ENCODE measurements around the gene LRIF1.
"Not testable (repeated sequence)": the region's sequence is repeated elsewhere in the genome, so short reads cannot be mapped to it uniquely, and the experiment has no call there.

Gene LRIF1

DNA sequence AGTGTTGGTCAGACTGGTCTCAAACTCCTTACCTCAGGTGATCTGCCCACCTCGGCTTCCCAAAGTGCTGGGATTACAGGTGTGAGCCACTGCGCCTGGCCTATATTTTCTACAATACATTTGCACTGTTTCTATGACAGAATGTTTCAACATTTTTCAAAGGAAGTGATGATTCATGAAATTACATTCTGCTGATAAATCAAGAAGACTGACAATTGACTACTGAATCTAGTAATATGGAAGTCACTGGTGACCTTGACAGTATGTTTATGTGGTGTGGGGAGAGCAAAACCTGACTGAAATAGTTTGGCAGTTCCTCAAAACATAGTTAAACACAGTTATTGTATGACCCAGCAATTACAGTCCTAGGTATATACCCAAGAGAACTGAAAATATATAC is 18.1 kb downstream of the LRIF1 start:
- no peaks in the 10 kb centered on the region for H3K79me2 ChIP-seq (ENCODE audit: insufficient read depth, low read length)
- H3K4me2 ChIP-seq (ENCODE audit: low read depth, low read length, poor library complexity, severe bottlenecking) = no peak overlapping the region
- no peak overlapping the region for H3K4me3 ChIP-seq (ENCODE audit: insufficient read depth, low read length, poor library complexity, severe bottlenecking)
- no peak overlapping the region for H3K9ac ChIP-seq (ENCODE audit: low read length)
- TF ChIP-seq, protein P1, sequence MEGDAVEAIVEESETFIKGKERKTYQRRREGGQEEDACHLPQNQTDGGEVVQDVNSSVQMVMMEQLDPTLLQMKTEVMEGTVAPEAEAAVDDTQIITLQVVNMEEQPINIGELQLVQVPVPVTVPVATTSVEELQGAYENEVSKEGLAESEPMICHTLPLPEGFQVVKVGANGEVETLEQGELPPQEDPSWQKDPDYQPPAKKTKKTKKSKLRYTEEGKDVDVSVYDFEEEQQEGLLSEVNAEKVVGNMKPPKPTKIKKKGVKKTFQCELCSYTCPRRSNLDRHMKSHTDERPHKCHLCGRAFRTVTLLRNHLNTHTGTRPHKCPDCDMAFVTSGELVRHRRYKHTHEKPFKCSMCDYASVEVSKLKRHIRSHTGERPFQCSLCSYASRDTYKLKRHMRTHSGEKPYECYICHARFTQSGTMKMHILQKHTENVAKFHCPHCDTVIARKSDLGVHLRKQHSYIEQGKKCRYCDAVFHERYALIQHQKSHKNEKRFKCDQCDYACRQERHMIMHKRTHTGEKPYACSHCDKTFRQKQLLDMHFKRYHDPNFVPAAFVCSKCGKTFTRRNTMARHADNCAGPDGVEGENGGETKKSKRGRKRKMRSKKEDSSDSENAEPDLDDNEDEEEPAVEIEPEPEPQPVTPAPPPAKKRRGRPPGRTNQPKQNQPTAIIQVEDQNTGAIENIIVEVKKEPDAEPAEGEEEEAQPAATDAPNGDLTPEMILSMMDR (IDR thresholded peaks at IDR 0.05; ENCODE audit: insufficient read depth, low read length, poor library complexity, severe bottlenecking) = no peak
- TF ChIP-seq EZH2phosphoT487 (conservative IDR thresholded peaks at IDR 0.05; ENCODE audit: low read length) = no peak
- no peaks in the 10 kb centered on the region for H3F3A ChIP-seq (ENCODE audit: insufficient read depth)
- H3K36me3 ChIP-seq (ENCODE audit: low read length) = peaks cover 13% of the 10 kb centered on the region
- H3K9me3 ChIP-seq (ENCODE audit: insufficient read depth, low read length) = no peaks in the 10 kb centered on the region
- H3K27me3 ChIP-seq (ENCODE audit: low read length) = no peaks in the 10 kb centered on the region
- H3K9me2 ChIP-seq (replicated peaks; ENCODE audit: insufficient read depth, low read length) = no peaks in the 10 kb centered on the region
- no peak overlapping the region for H3K27ac ChIP-seq (ENCODE audit: low read depth, low read length)
- no peak overlapping the region for H2AFZ ChIP-seq (ENCODE audit: low read depth, low read length, severe bottlenecking)
- no peaks in the 10 kb centered on the region for H4K20me1 ChIP-seq (ENCODE audit: low read depth, low read length)

GRCh38 chr1:110944806-110945205 is 18.9 kb downstream of the LRIF1 start:
- Histone ChIP-seq H3K27ac (ENCODE audit: low read depth, low read length) (no peak overlapping the region), H3K27me3 (ENCODE audit: low read length) (no peaks in the 10 kb centered on the region), H3K79me2 (ENCODE audit: insufficient read depth, low read length) (no peaks in the 10 kb centered on the region), H3K4me3 (ENCODE audit: insufficient read depth, low read length, poor library complexity, severe bottlenecking) (no peak overlapping the region), H3K9me2 (replicated peaks; ENCODE audit: insufficient read depth, low read length) (no peaks in the 10 kb centered on the region), H3K9me3 (ENCODE audit: insufficient read depth, low read length) (no peaks in the 10 kb centered on the region), H2AFZ (ENCODE audit: low read depth, low read length, severe bottlenecking) (no peak overlapping the region), H3K36me3 (ENCODE audit: low read length) (peaks cover 13% of the 10 kb centered on the region), H4K20me1 (ENCODE audit: low read depth, low read length) (no peaks in the 10 kb centered on the region), H3K9ac (ENCODE audit: low read length) (no peak overlapping the region), H3F3A (ENCODE audit: insufficient read depth) (no peaks in the 10 kb centered on the region), H3K4me2 (ENCODE audit: low read depth, low read length, poor library complexity, severe bottlenecking) (no peak overlapping the region)
- TF ChIP-seq, protein P1 (IDR thresholded peaks at IDR 0.05; ENCODE audit: insufficient read depth, low read length, poor library complexity, severe bottlenecking) = no peak
- TF ChIP-seq EZH2phosphoT487 (conservative IDR thresholded peaks at IDR 0.05; ENCODE audit: low read length) = no peak

- H3K9me3 ChIP-seq (ENCODE audit: insufficient read depth, low read length) = no peaks in the 10 kb centered on the region
Measured at GRCh38 chr1:110936567-110936966, 27.2 kb downstream of the LRIF1 start.

DNA sequence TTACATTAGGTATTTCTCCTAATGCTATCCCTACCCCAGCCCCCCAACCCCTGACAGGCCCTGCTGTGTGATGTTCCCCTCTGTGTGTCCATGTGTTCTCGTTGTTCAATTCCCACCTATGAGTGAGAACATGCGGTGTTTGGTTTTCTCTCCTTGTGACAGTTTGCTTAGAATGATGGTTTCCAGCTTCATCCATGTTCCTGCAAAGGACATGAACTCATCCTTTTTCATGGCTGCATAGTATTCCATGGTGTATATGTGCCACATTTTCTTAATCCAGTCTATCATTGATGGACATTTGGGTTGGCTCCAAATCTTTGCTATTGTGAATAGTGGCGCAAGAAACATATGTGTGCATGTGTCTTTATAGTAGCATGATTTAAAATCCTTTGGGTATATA is 32.6 kb downstream of the LRIF1 start:
- not testable (repeated sequence) for H3K27me3 ChIP-seq (ENCODE audit: low read length)

More at GRCh38 chr1:110936567-110936966, 27.2 kb downstream of the LRIF1 start:
- no peak for TF ChIP-seq EZH2phosphoT487 (conservative IDR thresholded peaks at IDR 0.05; ENCODE audit: low read length)
- TF ChIP-seq, protein P1 (IDR thresholded peaks at IDR 0.05; ENCODE audit: insufficient read depth, low read length, poor library complexity, severe bottlenecking) = no peak
- Histone ChIP-seq H3K27me3 (ENCODE audit: low read length) (no peaks in the 10 kb centered on the region), H3K36me3 (ENCODE audit: low read length) (no peaks in the 10 kb centered on the region), H3K4me2 (ENCODE audit: low read depth, low read length, poor library complexity, severe bottlenecking) (no peak overlapping the region), H4K20me1 (ENCODE audit: low read depth, low read length) (no peaks in the 10 kb centered on the region), H2AFZ (ENCODE audit: low read depth, low read length, severe bottlenecking) (no peak overlapping the region), H3K9me2 (replicated peaks; ENCODE audit: insufficient read depth, low read length) (no peaks in the 10 kb centered on the region), H3F3A (ENCODE audit: insufficient read depth) (no peaks in the 10 kb centered on the region), H3K4me3 (ENCODE audit: insufficient read depth, low read length, poor library complexity, severe bottlenecking) (no peak overlapping the region), H3K9ac (ENCODE audit: low read length) (no peak overlapping the region), H3K79me2 (ENCODE audit: insufficient read depth, low read length) (no peaks in the 10 kb centered on the region), H3K27ac (ENCODE audit: low read depth, low read length) (no peak overlapping the region)

More for the DNA sequence above, 32.6 kb downstream of the LRIF1 start:
- H4K20me1 ChIP-seq (ENCODE audit: low read depth, low read length); H3K4me3 ChIP-seq (ENCODE audit: insufficient read depth, low read length, poor library complexity, severe bottlenecking); H2AFZ ChIP-seq (ENCODE audit: low read depth, low read length, severe bottlenecking); H3K9me3 ChIP-seq (ENCODE audit: insufficient read depth, low read length); H3K4me2 ChIP-seq (ENCODE audit: low read depth, low read length, poor library complexity, severe bottlenecking); H3K9ac ChIP-seq (ENCODE audit: low read length); H3K79me2 ChIP-seq (ENCODE audit: insufficient read depth, low read length); H3K9me2 ChIP-seq (replicated peaks; ENCODE audit: insufficient read depth, low read length); H3K36me3 ChIP-seq (ENCODE audit: low read length); H3K27ac ChIP-seq (ENCODE audit: low read depth, low read length); H3F3A ChIP-seq (ENCODE audit: insufficient read depth): not testable (repeated sequence)
